Measurements from ENCODE around the gene C1GALT1.
"Not testable (repeated sequence)": the region's sequence is repeated elsewhere in the genome, so short reads cannot be mapped to it uniquely, and the experiment has no call there.

C1GALT1 gene

GRCh38 chr7:7151285-7151684 lies 31.1 kb upstream of the C1GALT1 start:
- Histone ChIP-seq H3K27ac (ENCODE audit: low read length) (no peak overlapping the region), H3K36me3 (ENCODE audit: control insufficient read depth, insufficient read depth, low read length) (no peaks in the 10 kb centered on the region), H3K4me3 (ENCODE audit: low read length) (no peak overlapping the region), H3K27me3 (ENCODE audit: control insufficient read depth, insufficient read depth, low read length) (no peaks in the 10 kb centered on the region), H3K9me3 (ENCODE audit: control insufficient read depth, insufficient read depth, low read length) (no peaks in the 10 kb centered on the region), H3K4me1 (ENCODE audit: control insufficient read depth, insufficient read depth, low read length) (no peaks in the 10 kb centered on the region)
- DNase-seq (ENCODE audit: low read depth, low spot score): no peak
- WGBS (ENCODE audit: insufficient coverage, insufficient read length): no CpG with 5 or more reads among the region's 3 CpGs

DNA sequence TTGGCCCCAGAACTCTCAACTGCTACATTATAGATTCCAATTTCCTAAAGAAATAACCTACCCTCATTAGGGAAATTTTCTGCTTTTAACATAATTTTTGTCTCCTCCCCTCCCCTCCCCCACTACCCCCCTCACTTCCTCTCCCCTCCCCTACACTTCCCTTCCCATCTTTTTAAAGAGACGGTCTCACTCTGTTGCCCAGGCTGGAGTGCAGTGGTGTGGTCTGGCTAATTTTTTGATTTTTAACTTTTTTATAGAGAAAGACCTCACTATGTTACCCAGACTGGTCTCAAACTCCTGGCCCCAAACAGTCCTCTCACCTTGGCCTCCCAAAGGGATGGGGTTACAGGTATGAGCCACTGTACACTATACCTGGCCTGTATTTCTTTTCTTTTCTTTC lies 30.5 kb upstream of the C1GALT1 start:
- no peaks in the 10 kb centered on the region for H3K36me3 ChIP-seq (ENCODE audit: control insufficient read depth, insufficient read depth, low read length)
- no peaks in the 10 kb centered on the region for H3K27me3 ChIP-seq (ENCODE audit: control insufficient read depth, insufficient read depth, low read length)
- H3K4me3 ChIP-seq (ENCODE audit: low read length): no peak overlapping the region
- H3K9me3 ChIP-seq (ENCODE audit: control insufficient read depth, insufficient read depth, low read length): no peaks in the 10 kb centered on the region
- no peak for DNase-seq (ENCODE audit: low read depth, low spot score)
- no peaks in the 10 kb centered on the region for H3K4me1 ChIP-seq (ENCODE audit: control insufficient read depth, insufficient read depth, low read length)
- no CpG with 5 or more reads among the region's 1 CpG for WGBS (ENCODE audit: insufficient coverage, insufficient read length)
- H3K27ac ChIP-seq (ENCODE audit: low read length): no peak overlapping the region

GRCh38 chr7:7152315-7152714 lies 30.0 kb upstream of the C1GALT1 start:
- DNase-seq (ENCODE audit: low read depth, low spot score): no peak
- Histone ChIP-seq H3K36me3 (ENCODE audit: control insufficient read depth, insufficient read depth, low read length) (no peaks in the 10 kb centered on the region), H3K9me3 (ENCODE audit: control insufficient read depth, insufficient read depth, low read length) (no peaks in the 10 kb centered on the region), H3K4me1 (ENCODE audit: control insufficient read depth, insufficient read depth, low read length) (no peaks in the 10 kb centered on the region), H3K27me3 (ENCODE audit: control insufficient read depth, insufficient read depth, low read length) (no peaks in the 10 kb centered on the region), H3K27ac (ENCODE audit: low read length) (no peak overlapping the region), H3K4me3 (ENCODE audit: low read length) (no peak overlapping the region)
- WGBS (ENCODE audit: insufficient coverage, insufficient read length): no CpG with 5 or more reads among the region's 11 CpGs

GRCh38 chr7:7154355-7154754 lies 28.0 kb upstream of the C1GALT1 start:
- WGBS (ENCODE audit: insufficient coverage, insufficient read length): no CpG with 5 or more reads among the region's 1 CpG
- H3K27me3 ChIP-seq (ENCODE audit: control insufficient read depth, insufficient read depth, low read length); H3K36me3 ChIP-seq (ENCODE audit: control insufficient read depth, insufficient read depth, low read length); H3K27ac ChIP-seq (ENCODE audit: low read length); DNase-seq (ENCODE audit: low read depth, low spot score); H3K4me3 ChIP-seq (ENCODE audit: low read length); H3K9me3 ChIP-seq (ENCODE audit: control insufficient read depth, insufficient read depth, low read length); H3K4me1 ChIP-seq (ENCODE audit: control insufficient read depth, insufficient read depth, low read length): not testable (repeated sequence)

GRCh38 chr7:7156663-7157062 lies 25.7 kb upstream of the C1GALT1 start:
- H3K27me3 ChIP-seq (ENCODE audit: control insufficient read depth, insufficient read depth, low read length): no peaks in the 10 kb centered on the region
- DNase-seq (ENCODE audit: low read depth, low spot score): no peak
- H3K27ac ChIP-seq (ENCODE audit: low read length): no peak overlapping the region
- WGBS (ENCODE audit: insufficient coverage, insufficient read length): no CpG with 5 or more reads among the region's 4 CpGs
- H3K36me3 ChIP-seq (ENCODE audit: control insufficient read depth, insufficient read depth, low read length): no peaks in the 10 kb centered on the region
- no peaks in the 10 kb centered on the region for H3K9me3 ChIP-seq (ENCODE audit: control insufficient read depth, insufficient read depth, low read length)
- H3K4me3 ChIP-seq (ENCODE audit: low read length): no peak overlapping the region
- H3K4me1 ChIP-seq (ENCODE audit: control insufficient read depth, insufficient read depth, low read length): no peaks in the 10 kb centered on the region

DNA sequence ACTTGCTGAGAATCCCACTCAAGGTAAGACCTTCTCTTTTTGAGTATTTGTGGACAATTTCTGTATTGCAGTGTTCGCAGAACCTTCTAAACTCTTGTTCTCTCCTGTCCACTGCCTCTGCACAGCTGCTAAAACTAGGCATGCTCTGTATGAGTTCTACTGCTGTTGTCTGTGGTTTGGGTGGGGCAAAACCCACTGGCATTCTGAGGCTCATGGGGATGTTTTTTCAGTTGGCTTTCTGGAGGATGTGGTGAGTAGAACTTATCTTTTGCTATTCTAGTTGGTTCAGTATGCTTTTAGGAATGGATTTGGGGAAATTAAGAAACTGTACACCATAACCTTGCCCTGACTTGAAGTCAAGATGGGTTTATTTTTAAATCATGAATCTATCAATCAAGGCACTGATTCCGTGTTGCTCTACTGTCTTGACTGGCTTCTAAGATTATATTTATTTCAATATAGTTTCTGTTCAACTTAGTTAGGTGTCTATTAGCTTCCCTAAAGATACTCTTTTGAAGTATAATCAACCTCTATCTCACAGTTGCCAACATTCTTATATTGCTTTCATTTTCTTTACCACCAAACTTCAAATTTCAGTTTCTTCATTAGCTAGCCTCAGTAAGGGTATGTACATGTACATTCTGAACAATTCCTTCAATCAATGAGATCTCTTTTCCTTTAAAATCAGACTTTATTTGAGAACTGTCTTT lies 25.0 kb upstream of the C1GALT1 start:
- no CpG with 5 or more reads among the region's 2 CpGs for WGBS (ENCODE audit: insufficient coverage, insufficient read length)
- Histone ChIP-seq H3K27ac (ENCODE audit: low read length) (no peak overlapping the region), H3K9me3 (ENCODE audit: control insufficient read depth, insufficient read depth, low read length) (no peaks in the 10 kb centered on the region), H3K4me3 (ENCODE audit: low read length) (no peak overlapping the region), H3K4me1 (ENCODE audit: control insufficient read depth, insufficient read depth, low read length) (no peaks in the 10 kb centered on the region), H3K36me3 (ENCODE audit: control insufficient read depth, insufficient read depth, low read length) (no peaks in the 10 kb centered on the region), H3K27me3 (ENCODE audit: control insufficient read depth, insufficient read depth, low read length) (no peaks in the 10 kb centered on the region)
- DNase-seq (ENCODE audit: low read depth, low spot score): no peak

DNA sequence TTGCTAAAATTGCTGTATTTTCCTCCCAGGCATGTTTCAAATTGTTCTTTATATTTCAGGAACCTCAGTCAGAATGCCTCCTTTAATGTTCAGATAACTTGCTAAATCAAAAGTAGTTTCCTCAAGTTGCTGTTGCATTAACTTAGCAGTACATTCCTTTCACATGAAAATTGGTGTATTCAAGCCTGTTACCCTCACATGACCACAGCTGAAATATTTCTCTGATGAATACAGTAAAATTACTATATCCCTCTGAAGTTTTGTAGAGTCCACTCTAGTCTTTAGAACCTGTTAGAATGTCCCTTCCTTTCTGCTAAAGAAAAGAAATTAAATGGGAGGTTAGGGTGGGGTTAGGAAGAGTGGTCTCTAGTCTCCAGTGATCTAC lies 24.5 kb upstream of the C1GALT1 start:
- Histone ChIP-seq H3K4me1 (ENCODE audit: control insufficient read depth, insufficient read depth, low read length) (no peaks in the 10 kb centered on the region), H3K36me3 (ENCODE audit: control insufficient read depth, insufficient read depth, low read length) (no peaks in the 10 kb centered on the region), H3K9me3 (ENCODE audit: control insufficient read depth, insufficient read depth, low read length) (no peaks in the 10 kb centered on the region), H3K27me3 (ENCODE audit: control insufficient read depth, insufficient read depth, low read length) (no peaks in the 10 kb centered on the region), H3K27ac (ENCODE audit: low read length) (no peak overlapping the region), H3K4me3 (ENCODE audit: low read length) (no peak overlapping the region)
- no peak for DNase-seq (ENCODE audit: low read depth, low spot score)

DNA sequence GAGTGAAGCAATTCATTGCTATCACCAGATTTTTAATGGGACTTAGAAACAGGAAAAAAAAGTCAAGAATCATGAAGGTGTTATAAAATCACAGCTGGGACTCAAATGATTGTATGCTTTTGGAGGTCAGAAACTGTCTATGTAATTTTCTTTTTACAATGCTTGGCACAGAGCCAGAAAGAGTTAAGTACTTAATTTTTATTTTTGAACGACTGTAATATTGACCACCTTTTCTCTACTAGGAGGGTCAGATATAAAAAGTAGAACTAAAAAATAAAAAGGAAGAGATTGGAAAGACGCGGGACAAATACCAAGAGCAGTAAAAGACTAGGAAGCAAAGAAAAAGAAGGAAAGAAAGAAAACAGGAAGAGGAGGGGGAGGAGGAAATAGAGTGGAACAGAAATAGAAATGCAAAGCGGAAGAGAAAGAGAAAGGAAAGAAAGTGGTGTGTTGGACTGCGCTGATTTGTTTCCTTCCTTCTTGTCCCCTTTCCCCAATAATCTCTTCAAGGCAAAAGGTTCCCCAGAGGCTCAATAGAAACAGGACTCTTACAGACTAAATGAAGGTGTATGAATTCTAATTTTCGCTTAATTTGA lies 23.2 kb upstream of the C1GALT1 start:
- DNase-seq (ENCODE audit: low read depth, low spot score): no peak
- Histone ChIP-seq H3K4me1 (ENCODE audit: control insufficient read depth, insufficient read depth, low read length) (no peaks in the 10 kb centered on the region), H3K36me3 (ENCODE audit: control insufficient read depth, insufficient read depth, low read length) (no peaks in the 10 kb centered on the region), H3K27ac (ENCODE audit: low read length) (no peak overlapping the region), H3K4me3 (ENCODE audit: low read length) (no peak overlapping the region), H3K27me3 (ENCODE audit: control insufficient read depth, insufficient read depth, low read length) (no peaks in the 10 kb centered on the region), H3K9me3 (ENCODE audit: control insufficient read depth, insufficient read depth, low read length) (no peaks in the 10 kb centered on the region)
- WGBS (ENCODE audit: insufficient coverage, insufficient read length): no CpG with 5 or more reads among the region's 6 CpGs

GRCh38 chr7:7164591-7164990 lies 17.8 kb upstream of the C1GALT1 start:
- Histone ChIP-seq H3K4me3 (ENCODE audit: low read length) (no peak overlapping the region), H3K27me3 (ENCODE audit: control insufficient read depth, insufficient read depth, low read length) (no peaks in the 10 kb centered on the region), H3K4me1 (ENCODE audit: control insufficient read depth, insufficient read depth, low read length) (no peaks in the 10 kb centered on the region), H3K9me3 (ENCODE audit: control insufficient read depth, insufficient read depth, low read length) (no peaks in the 10 kb centered on the region), H3K36me3 (ENCODE audit: control insufficient read depth, insufficient read depth, low read length) (no peaks in the 10 kb centered on the region), H3K27ac (ENCODE audit: low read length) (no peak overlapping the region)
- DNase-seq (ENCODE audit: low read depth, low spot score): no peak
- no CpG with 5 or more reads among the region's 2 CpGs for WGBS (ENCODE audit: insufficient coverage, insufficient read length)

- Histone ChIP-seq H3K36me3 (ENCODE audit: control insufficient read depth, insufficient read depth, low read length) (no peaks in the 10 kb centered on the region), H3K4me1 (ENCODE audit: control insufficient read depth, insufficient read depth, low read length) (no peaks in the 10 kb centered on the region), H3K27me3 (ENCODE audit: control insufficient read depth, insufficient read depth, low read length) (no peaks in the 10 kb centered on the region), H3K9me3 (ENCODE audit: control insufficient read depth, insufficient read depth, low read length) (no peaks in the 10 kb centered on the region), H3K27ac (ENCODE audit: low read length) (no peak overlapping the region), H3K4me3 (ENCODE audit: low read length) (no peak overlapping the region)
- DNase-seq (ENCODE audit: low read depth, low spot score): no peak
- WGBS (ENCODE audit: insufficient coverage, insufficient read length): no CpG with 5 or more reads among the region's 3 CpGs
Measured at GRCh38 chr7:7165372-7165771, 17.0 kb upstream of the C1GALT1 start.

GRCh38 chr7:7166318-7166717 lies 16.0 kb upstream of the C1GALT1 start:
- Histone ChIP-seq H3K27me3 (ENCODE audit: control insufficient read depth, insufficient read depth, low read length) (no peaks in the 10 kb centered on the region), H3K36me3 (ENCODE audit: control insufficient read depth, insufficient read depth, low read length) (no peaks in the 10 kb centered on the region), H3K4me1 (ENCODE audit: control insufficient read depth, insufficient read depth, low read length) (no peaks in the 10 kb centered on the region), H3K9me3 (ENCODE audit: control insufficient read depth, insufficient read depth, low read length) (no peaks in the 10 kb centered on the region), H3K27ac (ENCODE audit: low read length) (no peak overlapping the region), H3K4me3 (ENCODE audit: low read length) (no peak overlapping the region)
- no CpG with 5 or more reads among the region's 3 CpGs for WGBS (ENCODE audit: insufficient coverage, insufficient read length)
- no peak for DNase-seq (ENCODE audit: low read depth, low spot score)

All from iPS DF 6.9 (cell line).